HG03457 (cell line): Measurements from ENCODE around the gene HOXD10.

Source experiments
- ATAC-seq: cut with Tn5 transposase; IDR thresholded peaks from one replicate; pipeline ENCODE4 v1.9.1; 2021; ENCODE audit warnings: moderate number of reproducible peaks; ENCODE audit not compliant: unreplicated experiment

Gene HOXD10

GRCh38 chr2:176082824-176083751, 33.5 kb upstream of the HOXD10 start:
- ATAC-seq = no peak

DNA sequence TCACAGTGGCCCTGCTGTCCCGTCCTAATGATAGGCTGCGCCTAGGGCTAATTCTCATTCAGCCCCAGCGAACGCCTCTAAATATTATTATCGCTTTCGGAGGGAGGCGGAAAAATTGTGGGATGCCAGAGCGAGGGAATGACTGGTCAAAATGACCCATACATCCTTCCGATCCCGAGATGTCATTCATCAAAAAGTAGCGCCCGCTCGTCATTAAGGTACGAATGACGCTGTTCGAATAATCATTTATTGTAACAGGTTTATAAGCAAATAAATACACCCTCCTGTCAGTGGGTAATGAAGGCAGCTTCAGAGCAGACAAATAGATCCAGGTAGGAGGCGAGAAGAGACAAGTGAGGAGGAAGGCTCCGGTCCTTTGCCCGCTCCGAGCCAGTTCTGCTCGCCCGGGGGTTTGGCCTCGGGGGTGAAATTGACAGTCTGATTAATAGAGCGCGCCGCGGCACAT, 32.7 kb upstream of the HOXD10 start, which contains the start of gene EVX2:
Gene EVX2, minus strand, starts transcription at position 167 of the 466 bp plus-strand sequence. CDS start 186 bp downstream, outside the sequence.
- no peak for ATAC-seq

DNA sequence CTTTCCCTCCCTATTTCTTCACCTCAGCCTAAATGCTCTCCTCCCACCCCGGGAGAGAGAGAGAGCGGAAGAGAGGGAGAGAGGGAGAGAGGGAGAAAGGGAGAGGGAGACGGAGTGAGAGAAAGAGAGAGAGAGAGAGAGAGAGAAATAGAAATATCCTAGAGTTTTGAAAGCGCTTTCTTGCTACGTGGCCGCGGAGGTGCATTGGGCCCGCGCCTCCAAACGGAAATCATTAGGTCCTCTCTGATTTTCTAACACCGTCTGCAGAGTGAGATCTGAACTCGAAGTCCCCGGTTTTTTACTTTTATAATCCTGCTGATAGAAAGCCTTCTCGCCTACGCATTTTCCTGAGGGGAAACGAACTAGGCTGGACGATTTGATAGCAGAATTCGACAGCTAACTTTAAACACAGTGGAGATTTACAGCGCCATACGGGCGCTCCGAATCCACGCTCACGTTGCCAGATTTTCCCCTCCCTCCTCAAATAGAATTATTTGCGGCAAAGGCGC, 31.9 kb upstream of the HOXD10 start:
- ATAC-seq = no peak

DNA sequence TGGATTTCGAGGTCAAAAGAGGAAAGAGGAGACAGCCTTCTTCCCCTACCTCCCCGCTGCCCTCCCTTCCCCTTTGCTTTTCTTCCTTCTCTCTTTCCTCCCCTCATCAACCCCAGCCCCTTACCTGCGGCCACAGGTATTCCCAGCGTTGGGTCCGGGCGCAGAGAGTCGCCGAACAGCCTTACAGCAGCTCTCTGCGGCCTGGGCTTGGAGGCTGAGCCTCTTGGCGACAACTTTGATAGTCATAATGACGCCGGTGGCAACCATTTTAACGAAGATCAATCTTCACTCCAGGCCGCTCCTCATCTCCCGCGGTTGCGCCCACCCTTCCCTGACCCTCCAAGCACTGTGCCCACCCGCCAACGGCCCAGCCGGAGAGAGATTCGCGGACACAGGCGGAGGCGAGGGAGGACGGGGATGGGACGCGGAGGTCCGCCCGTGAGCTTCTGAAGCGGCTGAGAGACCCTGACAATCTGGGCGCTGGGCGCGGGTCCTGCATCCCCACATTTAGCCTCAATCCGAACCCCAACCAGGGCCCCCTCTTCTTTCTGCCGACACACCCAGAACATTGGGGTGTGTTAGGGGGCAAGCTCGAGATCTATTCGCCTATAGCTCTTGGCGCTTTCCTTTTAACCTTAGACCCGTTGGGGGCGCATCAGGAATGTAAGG, 31.3 kb upstream of the HOXD10 start:
- no peak for ATAC-seq

DNA sequence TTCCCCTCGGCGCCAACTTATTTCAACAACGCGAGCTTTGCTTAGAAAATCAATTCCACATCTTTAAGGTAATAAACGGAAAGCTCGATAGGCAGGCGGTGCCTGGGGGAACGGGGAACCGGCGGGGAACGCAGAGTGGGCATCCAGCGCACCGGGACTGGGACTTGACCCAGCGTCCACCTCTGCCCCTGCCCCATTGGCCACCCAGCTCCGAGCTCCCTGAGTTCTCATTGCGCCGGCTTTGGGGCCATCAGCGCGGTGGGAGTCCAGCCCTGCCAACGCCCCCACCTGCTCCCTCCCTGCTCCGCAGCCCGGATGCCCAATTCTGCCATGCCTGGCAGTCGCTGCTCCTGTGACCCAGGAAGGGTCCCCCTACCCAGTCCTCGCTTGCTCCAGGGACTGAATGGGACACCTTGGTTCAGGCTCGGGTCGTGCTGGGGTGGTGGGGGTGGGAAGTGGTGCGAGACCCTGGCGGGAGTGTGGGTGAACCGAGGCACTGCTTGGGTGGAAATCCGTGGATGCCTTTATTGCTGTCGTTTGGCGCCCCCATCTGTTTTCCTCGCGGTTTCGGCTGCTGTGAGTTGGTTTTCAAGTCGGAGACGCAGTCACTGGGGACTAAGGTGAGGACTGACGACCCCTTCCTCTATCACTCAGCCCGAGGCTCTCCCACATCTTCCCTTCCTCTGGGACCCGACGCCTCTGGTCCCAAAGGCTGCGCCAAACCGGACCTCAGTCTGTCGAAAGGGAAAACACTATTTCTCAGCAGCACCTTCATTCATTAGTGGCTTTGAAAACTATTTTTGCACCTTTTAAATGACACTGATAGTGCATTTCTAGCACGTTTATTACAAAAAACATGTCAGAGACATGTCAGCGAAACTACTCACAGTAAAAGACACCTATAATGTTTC, 30.5 kb upstream of the HOXD10 start:
- ATAC-seq = no peak

- ATAC-seq = no peak
Measured at GRCh38 chr2:176087330-176088047, 29.1 kb upstream of the HOXD10 start.

GRCh38 chr2:176088048-176088936, 28.3 kb upstream of the HOXD10 start:
- ATAC-seq = no peak

GRCh38 chr2:176088937-176089842, 27.4 kb upstream of the HOXD10 start:
- no peak for ATAC-seq

DNA sequence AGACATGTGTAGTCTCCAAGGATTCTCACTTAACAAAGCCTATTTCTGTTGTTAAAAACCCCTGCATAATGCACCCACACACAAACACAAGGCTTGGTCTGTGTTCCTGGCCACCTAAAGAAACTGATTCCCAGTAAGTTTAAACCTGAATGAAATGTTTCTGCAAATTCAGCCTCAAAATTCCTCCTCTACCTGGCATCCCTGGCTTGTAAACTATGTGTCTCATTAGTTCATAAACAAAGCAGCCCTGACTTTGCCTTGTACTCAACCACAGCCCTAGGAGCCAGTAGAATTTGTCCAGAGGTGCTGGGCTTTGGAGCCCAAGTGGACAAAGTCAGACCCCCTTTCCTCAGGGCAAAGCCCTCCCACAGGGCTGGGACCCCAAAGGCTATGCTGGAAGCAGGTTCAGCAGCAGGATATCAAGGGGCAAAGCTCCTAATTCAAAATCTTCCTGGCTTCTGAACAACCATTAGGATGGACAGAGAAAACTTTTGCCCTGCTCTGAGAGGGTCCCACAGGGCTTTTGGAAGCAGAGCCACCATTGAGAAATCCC, 26.7 kb upstream of the HOXD10 start:
- no peak for ATAC-seq

DNA sequence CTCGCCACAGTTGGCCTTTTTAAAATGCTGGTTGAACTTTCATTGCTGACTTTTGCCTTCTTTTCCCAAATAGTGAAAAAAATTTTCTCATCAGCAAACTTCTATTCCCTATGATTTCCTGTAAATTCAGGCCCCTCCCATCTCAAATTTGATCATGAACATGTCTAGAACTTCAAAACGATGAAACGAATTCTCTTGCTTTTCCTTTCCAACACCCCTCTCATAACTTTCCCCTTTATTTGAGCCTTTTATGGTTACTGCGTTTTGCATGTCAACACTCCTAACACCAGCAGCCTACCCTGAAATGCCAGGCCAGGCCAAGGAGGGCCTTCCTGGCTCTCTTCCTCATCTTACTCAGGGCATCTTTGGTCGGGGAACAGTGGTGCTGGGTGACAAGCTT, 25.7 kb upstream of the HOXD10 start:
- ATAC-seq = no peak

DNA sequence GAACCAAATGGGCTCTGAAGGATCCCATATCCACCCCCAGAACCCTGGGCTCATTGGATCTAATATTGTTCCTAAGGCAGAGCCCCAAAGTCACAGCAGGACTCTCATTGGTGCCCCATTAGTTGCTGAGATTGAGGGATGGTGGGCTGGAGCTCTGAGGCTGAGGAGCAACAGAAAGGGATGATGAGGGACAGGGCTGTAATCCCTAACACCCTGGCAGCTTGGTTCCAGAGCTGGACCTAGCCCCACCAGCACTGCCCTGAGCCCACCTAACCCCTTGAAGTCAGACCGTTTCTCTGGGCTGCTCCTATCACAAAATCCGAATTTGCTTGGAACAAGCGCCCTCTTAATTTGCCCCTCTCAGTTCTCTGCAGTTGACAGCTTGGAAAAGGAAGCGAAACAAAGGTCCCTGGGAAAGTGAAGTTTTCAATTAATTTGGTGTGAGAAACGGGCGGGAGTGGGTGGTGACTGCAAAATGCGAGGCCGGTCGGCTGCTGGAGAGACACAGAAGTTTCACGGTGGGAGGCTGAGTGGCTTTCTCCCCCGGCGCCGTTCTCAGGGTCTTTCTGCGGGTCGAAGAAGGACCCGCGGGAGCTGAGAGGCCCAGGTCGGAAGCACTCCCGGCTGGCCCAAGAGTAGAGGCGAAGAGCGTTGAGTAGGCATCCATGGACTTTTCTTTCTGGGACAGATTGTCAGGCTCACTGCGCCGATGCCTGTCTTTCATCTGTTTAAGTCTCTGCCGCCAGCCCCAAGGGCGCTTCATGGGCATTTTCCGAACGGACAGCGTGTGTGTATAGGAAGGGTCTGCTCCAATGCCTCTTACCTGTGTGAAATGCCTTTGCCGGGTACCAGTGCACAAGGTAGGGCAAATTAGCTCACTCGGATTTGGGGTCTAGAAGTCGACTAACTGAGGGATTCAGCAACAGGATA, 25.0 kb upstream of the HOXD10 start:
- no peak for ATAC-seq

DNA sequence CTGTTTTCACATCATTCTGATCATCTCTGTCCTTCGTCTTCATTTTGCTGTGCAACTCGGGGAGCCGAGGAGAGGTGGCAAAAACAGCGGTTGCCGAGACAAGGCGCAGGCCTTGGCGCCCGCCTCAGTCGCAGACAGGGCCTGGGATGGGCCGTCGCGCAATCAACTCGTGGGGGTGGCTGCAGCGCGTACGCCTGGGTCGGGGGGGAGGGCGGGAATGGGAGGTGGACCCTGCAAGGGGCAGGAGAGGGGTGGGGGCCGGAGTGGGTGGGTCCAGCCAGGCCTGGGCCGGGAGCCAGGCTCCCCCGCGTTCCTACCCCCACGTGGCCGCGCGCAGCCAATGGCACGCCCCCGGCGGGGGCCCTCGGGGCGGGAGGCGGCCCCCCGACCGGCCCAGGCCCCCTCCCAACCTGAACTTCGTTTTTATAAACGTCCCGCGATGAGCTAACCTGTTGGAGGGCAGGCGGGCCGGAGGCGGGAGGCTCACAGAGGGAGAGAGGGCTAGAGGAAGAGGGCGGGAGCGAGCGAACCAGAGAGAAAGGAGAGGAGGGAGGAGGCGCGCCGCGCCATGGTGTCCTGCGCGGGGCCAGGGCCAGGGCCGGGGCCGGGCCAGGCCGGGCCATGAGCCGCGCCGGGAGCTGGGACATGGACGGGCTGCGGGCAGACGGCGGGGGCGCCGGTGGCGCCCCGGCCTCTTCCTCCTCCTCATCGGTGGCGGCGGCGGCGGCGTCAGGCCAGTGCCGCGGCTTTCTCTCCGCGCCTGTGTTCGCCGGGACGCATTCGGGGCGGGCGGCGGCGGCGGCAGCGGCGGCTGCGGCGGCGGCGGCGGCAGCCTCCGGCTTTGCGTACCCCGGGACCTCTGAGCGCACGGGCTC, 24.1 kb upstream of the HOXD10 start, which contains the start of gene HOXD13:
Gene HOXD13, plus strand, starts transcription at position 452 of the 875 bp plus-strand sequence. Its CDS starts 170 bp downstream, at position 622.
- no peak for ATAC-seq

DNA sequence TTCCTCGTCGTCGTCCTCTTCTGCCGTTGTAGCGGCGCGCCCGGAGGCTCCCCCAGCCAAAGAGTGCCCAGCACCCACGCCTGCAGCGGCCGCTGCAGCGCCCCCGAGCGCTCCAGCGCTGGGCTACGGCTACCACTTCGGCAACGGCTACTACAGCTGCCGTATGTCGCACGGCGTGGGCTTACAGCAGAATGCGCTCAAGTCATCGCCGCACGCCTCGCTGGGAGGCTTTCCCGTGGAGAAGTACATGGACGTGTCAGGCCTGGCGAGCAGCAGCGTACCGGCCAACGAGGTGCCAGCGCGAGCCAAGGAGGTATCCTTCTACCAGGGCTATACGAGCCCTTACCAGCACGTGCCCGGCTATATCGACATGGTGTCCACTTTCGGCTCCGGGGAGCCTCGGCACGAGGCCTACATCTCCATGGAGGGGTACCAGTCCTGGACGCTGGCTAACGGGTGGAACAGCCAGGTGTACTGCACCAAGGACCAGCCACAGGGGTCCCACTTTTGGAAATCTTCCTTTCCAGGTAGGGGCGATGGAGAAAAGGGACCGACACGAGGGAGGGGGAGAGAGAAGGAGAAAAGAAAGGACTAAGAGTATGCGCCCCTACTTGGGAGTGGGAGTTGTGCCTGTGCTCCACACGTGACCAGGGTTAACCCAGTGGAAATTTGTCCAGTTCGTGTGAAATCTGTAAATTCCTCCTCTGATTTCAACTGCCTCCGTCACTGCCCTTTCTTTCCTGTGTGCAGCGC, 23.3 kb upstream of the HOXD10 start:
- no peak for ATAC-seq

DNA sequence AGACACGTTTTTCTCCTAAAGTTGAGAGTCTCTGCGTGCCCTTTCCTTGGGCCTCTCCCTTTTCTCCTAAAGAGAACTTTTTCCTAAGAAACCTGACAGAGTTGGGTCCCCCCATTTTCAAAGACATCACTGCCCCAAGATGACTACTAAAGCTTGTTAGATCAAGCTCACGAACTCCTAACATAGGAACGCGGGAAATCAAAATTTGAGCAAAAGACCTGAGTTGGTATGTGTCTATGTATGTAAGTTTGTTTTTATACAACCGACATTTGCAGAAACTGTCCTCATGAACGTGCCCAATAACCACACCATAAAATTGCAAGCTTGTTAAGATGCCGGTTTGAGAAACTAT, 22.7 kb upstream of the HOXD10 start:
- ATAC-seq = no peak

DNA sequence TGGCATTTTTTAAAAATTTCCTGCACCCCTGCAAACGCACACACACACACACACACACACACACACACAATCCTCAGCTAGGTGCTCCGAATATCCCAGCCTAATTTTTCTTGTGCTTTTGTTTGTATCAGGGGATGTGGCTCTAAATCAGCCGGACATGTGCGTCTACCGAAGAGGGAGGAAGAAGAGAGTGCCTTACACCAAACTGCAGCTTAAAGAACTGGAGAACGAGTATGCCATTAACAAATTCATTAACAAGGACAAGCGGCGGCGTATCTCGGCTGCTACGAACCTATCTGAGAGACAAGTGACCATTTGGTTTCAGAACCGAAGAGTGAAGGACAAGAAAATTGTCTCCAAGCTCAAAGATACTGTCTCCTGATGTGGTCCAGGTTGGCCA, 22.2 kb upstream of the HOXD10 start:
- ATAC-seq = no peak
